BLaER1 treated with 17β-estradiol and CSF1 and Interleukin-3, amounts not matched to agents 10 nM and 100 nM (cell line): ENCODE results near the gene SH2B2.
A peak's percentile ranks its signal among the peaks of the same experiment; 100 is the strongest.

ENCODE experiments used
- H3K27ac ChIP-seq, 11 experiments: shearing (Covaris generic); formaldehyde crosslinking; 2 replicates each; pipeline ENCODE4 v1.8.1; 2022
- H3K27me3 ChIP-seq, 11 experiments: shearing (Covaris generic); formaldehyde crosslinking; 2 replicates each; pipeline ENCODE4 v1.8.1; 2022
- H3K36me3 ChIP-seq, 11 experiments: shearing (Covaris generic); formaldehyde crosslinking; 2 replicates each; pipeline ENCODE4 v1.8.1; 2022
- H3K4me1 ChIP-seq, 10 experiments: shearing (Covaris generic); formaldehyde crosslinking; 2 replicates each; pipeline ENCODE4 v1.8.1; 2022
- H3K4me2 ChIP-seq, 11 experiments: shearing (Covaris generic); formaldehyde crosslinking; 2 replicates each; pipeline ENCODE4 v1.8.1; 2022
- H3K4me3 ChIP-seq, 10 experiments: shearing (Covaris generic); formaldehyde crosslinking; 2 replicates each; pipeline ENCODE4 v1.8.1; 2022
- H3K9ac ChIP-seq, 11 experiments: shearing (Covaris generic); formaldehyde crosslinking; 2 replicates each; pipeline ENCODE4 v1.8.1; 2022
- H3K9me3 ChIP-seq, 11 experiments: shearing (Covaris generic); formaldehyde crosslinking; replicated peaks in 1 of 11; 2 replicates each; pipeline ENCODE4 v1.8.1; 2022
- H4K20me1 ChIP-seq, 11 experiments: shearing (Covaris generic); formaldehyde crosslinking; 2 replicates each; pipeline ENCODE4 v1.8.1; 2022
- Cebpa-rat ChIP-seq, 11 experiments: shearing (Covaris generic); IDR thresholded peaks; 2 replicates each; pipeline ENCODE4 v1.8.1; 2022

The SH2B2 gene

GRCh38 chr7:102281785-102282184, 4.9 kb upstream of the SH2B2 start:
- no peaks in the 10 kb centered on the region for H3K36me3 ChIP-seq
- peaks cover 32 to 57% (median 49%) of the 10 kb centered on the region in 10 experiments for H3K4me1 ChIP-seq
- no peak overlapping the region for H3K9ac ChIP-seq
- H4K20me1 ChIP-seq, result peaks cover 0 to 11% (median 0%) of the 10 kb centered on the region in 11 experiments; a peak in 9 of 22 replicates
- H3K4me2 ChIP-seq, result no peak overlapping the region
- no peak overlapping the region for H3K4me3 ChIP-seq
- no peak overlapping the region for H3K27ac ChIP-seq
- no peaks in the 10 kb centered on the region for H3K9me3 ChIP-seq
- TF ChIP-seq Cebpa-rat (IDR thresholded peaks at IDR 0.05), result no peak
- H3K27me3 ChIP-seq, result no peaks in the 10 kb centered on the region

DNA sequence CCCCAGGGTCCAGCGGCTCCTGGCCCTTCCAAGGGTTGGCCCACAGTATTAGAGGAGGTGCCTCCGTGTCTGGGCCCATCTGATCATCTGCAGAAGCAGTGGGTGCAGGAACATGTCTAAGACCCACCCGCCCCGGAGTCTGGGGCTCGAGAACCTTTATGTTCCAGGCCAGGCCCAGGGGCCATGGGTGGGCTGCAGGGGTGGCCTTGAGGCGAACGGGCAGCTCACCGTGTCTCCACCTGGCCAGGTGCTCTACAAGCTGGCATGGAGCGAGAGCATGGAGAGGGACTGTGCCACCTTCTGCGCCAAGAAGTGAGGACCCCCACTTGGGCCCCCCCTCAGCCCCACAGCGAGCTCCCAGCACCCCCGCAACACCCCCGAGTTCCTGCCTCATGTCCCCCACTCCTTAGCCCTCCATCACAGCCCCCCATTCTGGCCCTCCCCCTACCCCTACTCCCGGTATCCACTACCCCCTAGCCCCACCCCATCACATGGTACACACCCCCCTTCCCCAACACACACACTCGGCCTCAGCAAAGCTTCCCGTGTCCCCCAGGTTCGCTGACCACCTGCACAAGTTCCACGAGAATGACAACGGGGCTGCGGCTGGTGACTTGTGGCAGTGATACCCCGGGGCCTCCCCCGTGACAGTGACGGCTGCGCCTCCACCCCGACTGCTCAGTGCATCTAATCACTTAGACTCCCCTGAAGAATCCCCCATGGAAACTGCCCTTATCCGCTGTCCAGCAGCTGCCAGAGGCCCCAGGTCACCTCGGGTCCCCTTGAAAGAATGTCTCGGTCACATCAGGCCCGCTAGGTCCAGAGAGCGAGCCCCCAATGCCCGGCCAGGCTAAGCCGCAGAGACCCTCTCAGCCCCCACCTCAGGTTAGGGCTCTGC, 4.0 kb upstream of the SH2B2 start:
- H3K4me1 ChIP-seq, result peaks cover 32 to 59% (median 53%) of the 10 kb centered on the region in 10 experiments
- no peaks in the 10 kb centered on the region for H3K27me3 ChIP-seq
- H3K4me2 ChIP-seq, result peak overlapping the region in 8 of 11 experiments; percentile 89 to 100 (median 97); a peak in 9 of 22 replicates
- no peak overlapping the region for H3K27ac ChIP-seq
- H3K36me3 ChIP-seq, result no peaks in the 10 kb centered on the region
- TF ChIP-seq Cebpa-rat (IDR thresholded peaks at IDR 0.05), result no peak
- H3K4me3 ChIP-seq, result no peak overlapping the region
- peaks cover 4 to 16% (median 9%) of the 10 kb centered on the region in 11 experiments; a peak in 21 of 22 replicates for H4K20me1 ChIP-seq
- H3K9me3 ChIP-seq, result no peaks in the 10 kb centered on the region
- 0 out of 22 replicates have a peak overlapping the region, but pooled peaks of 1 of the 11 experiments have one; percentile 27 for H3K9ac ChIP-seq

DNA sequence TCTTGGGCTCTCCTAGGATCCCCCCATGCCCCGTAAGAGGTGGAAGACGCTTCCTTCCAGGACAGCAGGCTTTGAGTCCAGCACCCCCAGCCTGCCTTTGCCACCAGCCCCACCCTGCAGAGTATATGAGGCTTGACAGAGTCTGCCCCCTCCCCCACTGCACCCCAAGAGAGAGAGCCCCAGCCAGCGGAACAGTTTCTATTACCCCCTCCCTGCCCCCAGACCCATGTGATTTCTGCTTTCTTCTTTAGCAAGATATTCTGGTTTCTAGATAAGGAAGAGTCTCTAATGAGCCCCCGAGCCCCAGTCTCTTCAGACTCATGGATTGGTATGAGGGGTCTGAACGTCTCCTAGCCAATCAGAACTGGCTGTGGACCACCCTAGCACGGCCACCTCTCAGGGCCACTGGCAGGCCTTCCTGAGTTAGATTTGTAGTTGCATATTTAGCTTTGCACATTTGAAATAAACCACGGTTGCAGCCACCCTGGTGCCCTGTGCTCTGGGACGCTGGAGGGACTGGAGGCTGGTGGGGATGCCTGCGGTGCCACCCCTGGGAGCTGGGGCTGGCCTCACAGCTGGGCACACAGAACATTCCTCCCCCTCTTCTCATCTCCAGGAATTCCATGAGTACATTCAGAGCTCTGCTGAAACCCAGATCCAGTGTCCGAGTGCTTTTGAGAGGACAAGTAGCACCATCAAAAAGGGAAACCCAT, 3.0 kb upstream of the SH2B2 start:
- TF ChIP-seq Cebpa-rat (IDR thresholded peaks at IDR 0.05), result no peak

GRCh38 chr7:102284399-102284798, 2.3 kb upstream of the SH2B2 start:
- peaks cover 21 to 33% (median 26%) of the 10 kb centered on the region in 11 experiments for H4K20me1 ChIP-seq
- H3K4me2 ChIP-seq, result peak overlapping the region; percentile 88 to 100 (median 97)
- peak overlapping the region in 8 of 10 experiments; percentile 81 to 94 (median 88); a peak in 16 of 20 replicates for H3K4me3 ChIP-seq
- H3K4me1 ChIP-seq, result peaks cover 41 to 67% (median 61%) of the 10 kb centered on the region in 10 experiments
- peak overlapping the region; percentile 87 to 99 (median 96); a peak in 12 of 22 replicates for H3K9ac ChIP-seq
- no peak for TF ChIP-seq Cebpa-rat (IDR thresholded peaks at IDR 0.05)
- no peaks in the 10 kb centered on the region for H3K36me3 ChIP-seq
- H3K9me3 ChIP-seq, result no peaks in the 10 kb centered on the region
- H3K27me3 ChIP-seq, result no peaks in the 10 kb centered on the region
- H3K27ac ChIP-seq, result peak overlapping the region in 7 of 11 experiments; percentile 94 to 100 (median 99); a peak in 6 of 22 replicates

More for the DNA sequence above, 3.0 kb upstream of the SH2B2 start:
- Histone ChIP-seq H3K4me3 (no peak overlapping the region), H3K36me3 (no peaks in the 10 kb centered on the region), H3K27me3 (no peaks in the 10 kb centered on the region), H3K9ac (peak overlapping the region in 1 of 11 experiments; percentile 37; a peak in 2 of 22 replicates), H3K4me1 (peaks cover 41 to 67% (median 61%) of the 10 kb centered on the region in 10 experiments), H3K9me3 (no peaks in the 10 kb centered on the region), H3K4me2 (peak overlapping the region; percentile 88 to 100 (median 97)), H3K27ac (no peak overlapping the region; a peak in 1 of 22 replicates), H4K20me1 (peaks cover 13 to 26% (median 18%) of the 10 kb centered on the region in 11 experiments)

GRCh38 chr7:102284891-102285539, 1.7 kb upstream of the SH2B2 start:
- no peaks in the 10 kb centered on the region for H3K36me3 ChIP-seq
- H4K20me1 ChIP-seq, result peaks cover 25 to 37% (median 32%) of the 10 kb centered on the region in 11 experiments
- H3K27ac ChIP-seq, result peak overlapping the region; percentile 74 to 100 (median 99)
- H3K4me1 ChIP-seq, result peaks cover 39 to 66% (median 59%) of the 10 kb centered on the region in 10 experiments
- H3K27me3 ChIP-seq, result no peaks in the 10 kb centered on the region
- TF ChIP-seq Cebpa-rat (IDR thresholded peaks at IDR 0.05), result no peak
- peak overlapping the region; percentile 76 to 94 (median 86); a peak in 18 of 20 replicates for H3K4me3 ChIP-seq
- no peaks in the 10 kb centered on the region for H3K9me3 ChIP-seq
- H3K9ac ChIP-seq, result peak overlapping the region; percentile 87 to 99 (median 96)
- peak overlapping the region; percentile 88 to 100 (median 97) for H3K4me2 ChIP-seq

DNA sequence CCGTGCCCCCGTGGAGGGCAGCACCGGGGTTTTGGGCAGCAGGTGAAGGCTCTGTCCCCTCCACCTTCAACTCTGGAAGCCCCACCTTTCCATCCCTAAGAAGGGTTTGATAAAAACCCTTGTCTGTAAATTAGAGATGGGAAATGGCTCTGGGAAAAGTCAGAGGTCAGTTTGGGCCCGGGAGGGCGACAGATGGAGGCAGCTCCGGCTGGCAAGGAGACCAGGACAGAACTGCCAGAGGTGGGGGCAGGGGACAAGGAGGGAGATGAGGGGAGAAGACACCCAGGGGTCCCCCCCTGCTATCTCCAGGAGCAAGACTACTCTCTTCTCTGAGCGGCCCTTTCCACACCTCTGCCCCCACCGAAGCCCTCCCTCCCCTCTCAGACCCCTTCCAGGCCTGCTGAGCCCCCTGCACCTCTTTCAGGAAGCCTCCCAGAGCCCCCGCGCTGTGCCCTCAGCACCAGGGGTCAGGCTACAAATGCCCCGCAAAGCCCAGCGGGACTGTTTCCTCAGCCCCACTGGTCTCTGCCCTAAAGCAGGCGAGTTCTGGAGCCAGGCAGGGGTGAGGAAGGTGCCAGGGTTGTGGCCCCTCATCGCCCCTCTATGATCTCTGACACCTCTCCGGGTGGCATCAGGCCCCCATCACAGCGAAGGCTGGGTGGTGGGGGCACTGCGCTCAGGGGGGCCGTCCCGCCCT, 980 bp upstream of the SH2B2 start:
- Histone ChIP-seq H3K27me3 (no peaks in the 10 kb centered on the region), H3K4me3 (peak overlapping the region; percentile 76 to 94 (median 86)), H3K9me3 (no peaks in the 10 kb centered on the region), H3K9ac (peak overlapping the region; percentile 87 to 99 (median 96)), H3K36me3 (peaks cover 0 to 4% (median 0%) of the 10 kb centered on the region in 11 experiments; a peak in 3 of 22 replicates), H3K4me2 (peak overlapping the region; percentile 88 to 100 (median 97)), H4K20me1 (peaks cover 32 to 42% (median 39%) of the 10 kb centered on the region in 11 experiments), H3K4me1 (peaks cover 40 to 67% (median 60%) of the 10 kb centered on the region in 10 experiments), H3K27ac (peak overlapping the region; percentile 74 to 100 (median 99))
- TF ChIP-seq Cebpa-rat (IDR thresholded peaks at IDR 0.05), result no peak

- no peak for TF ChIP-seq Cebpa-rat (IDR thresholded peaks at IDR 0.05)
- Histone ChIP-seq H3K36me3 (peaks cover 0 to 15% (median 0%) of the 10 kb centered on the region in 11 experiments; a peak in 8 of 22 replicates), H3K27ac (peak overlapping the region; percentile 25 to 100 (median 85); a peak in 20 of 22 replicates), H3K9ac (peak overlapping the region; percentile 79 to 99 (median 90)), H3K27me3 (no peaks in the 10 kb centered on the region), H4K20me1 (peaks cover 48 to 57% (median 55%) of the 10 kb centered on the region in 11 experiments), H3K4me3 (peak overlapping the region; percentile 77 to 94 (median 88)), H3K4me1 (peaks cover 52 to 83% (median 73%) of the 10 kb centered on the region in 10 experiments), H3K4me2 (peak overlapping the region; percentile 93 to 100 (median 99)), H3K9me3 (no peaks in the 10 kb centered on the region)
Measured at GRCh38 chr7:102287111-102287980, 678 bp downstream of the SH2B2 start.
